GM23338 (cell line): ENCODE results near the gene CIAO2A. TPM values are rescaled to one million over a fixed set of nuclear protein-coding genes. Genes with fewer than 3 reads are reported as not detected.

Experiments
- ATAC-seq: fragments of 200-7000 bp; cut with Tn5 transposase; 3 replicates; pipeline ENCODE4 v1.9.1; 2020
- DNase-seq: peaks from one replicate; pipeline ENCODE4 v3.0.0-alpha.2; 2015; ENCODE audit warnings: low spot score
- H2AFZ ChIP-seq: fragments of 200-600 bp; sonication (generic); 2 replicates; pipeline ENCODE4 v1.8.0; 2016; ENCODE audit warnings: antibody characterized with exemption, mild to moderate bottlenecking, moderate library complexity
- H3F3A ChIP-seq: fragments of 200-600 bp; sonication (generic); replicated peaks from 2 replicates; pipeline ENCODE4 v1.8.0; 2017; ENCODE audit warnings: antibody characterized with exemption, mixed run types, low read depth
- H3K27ac ChIP-seq: fragments of 200-600 bp; sonication (generic); 2 replicates; pipeline ENCODE4 v1.6.1; 2016; ENCODE audit warnings: low read depth
- H3K27me3 ChIP-seq: fragments of 200-600 bp; sonication (generic); 2 replicates; pipeline ENCODE4 v1.8.0; 2016; ENCODE audit warnings: mild to moderate bottlenecking, mixed run types, moderate library complexity; ENCODE audit not compliant: insufficient read depth
- H3K36me3 ChIP-seq: fragments of 200-600 bp; sonication (generic); 2 replicates; pipeline ENCODE4 v1.8.0; 2016; ENCODE audit warnings: mild to moderate bottlenecking; ENCODE audit not compliant: insufficient read depth
- H3K4me1 ChIP-seq: fragments of 200-600 bp; sonication (generic); 2 replicates; pipeline ENCODE4 v1.8.0; 2016; ENCODE audit warnings: mild to moderate bottlenecking, moderate library complexity; ENCODE audit not compliant: insufficient read depth
- H3K4me2 ChIP-seq: fragments of 200-600 bp; sonication (generic); 2 replicates; pipeline ENCODE4 v1.7.1; 2017; ENCODE audit warnings: mixed run types
- H3K4me3 ChIP-seq: fragments of 200-600 bp; sonication (generic); 2 replicates; pipeline ENCODE4 v1.6.1; 2016; ENCODE audit warnings: mixed run types
- H3K79me2 ChIP-seq: fragments of 200-600 bp; sonication (generic); replicated peaks from 2 replicates; pipeline ENCODE4 v1.8.0; 2017; ENCODE audit warnings: mild to moderate bottlenecking; ENCODE audit not compliant: insufficient read depth
- H3K9me2 ChIP-seq: fragments of 200-600 bp; sonication (generic); 2 replicates; pipeline ENCODE4 v1.8.0; 2017; ENCODE audit not compliant: insufficient read depth
- H4K20me1 ChIP-seq: fragments of 200-600 bp; sonication (generic); replicated peaks from 2 replicates; pipeline ENCODE4 v1.8.0; 2017; ENCODE audit warnings: mild to moderate bottlenecking; ENCODE audit not compliant: insufficient read depth
- H3K27ac Mint-ChIP-seq: 2 replicates; pipeline ENCODE4 v1.8.0; 2020; ENCODE audit warnings: inconsistent platforms, mild to moderate bottlenecking, moderate library complexity, mixed read lengths
- H3K27me3 Mint-ChIP-seq: 3 replicates; pipeline ENCODE4 v1.8.0; 2022; ENCODE audit warnings: low read depth, mild to moderate bottlenecking, moderate library complexity, mixed read lengths, inconsistent platforms; ENCODE audit not compliant: insufficient read depth, poor library complexity
- H3K36me3 Mint-ChIP-seq: 3 replicates; pipeline ENCODE4 v1.8.0; 2021; ENCODE audit warnings: low read depth, mild to moderate bottlenecking, inconsistent platforms, moderate library complexity, mixed read lengths
- H3K4me1 Mint-ChIP-seq: 3 replicates; pipeline ENCODE4 v1.8.0; 2020; ENCODE audit warnings: mild to moderate bottlenecking, inconsistent platforms, mixed read lengths
- H3K4me3 Mint-ChIP-seq: 3 replicates; pipeline ENCODE4 v1.8.0; 2021; ENCODE audit warnings: moderate library complexity, mild to moderate bottlenecking, inconsistent platforms, mixed read lengths
- H3K9me3 Mint-ChIP-seq: 3 replicates; pipeline ENCODE4 v1.8.0; 2020; ENCODE audit warnings: moderate library complexity, mild to moderate bottlenecking, inconsistent platforms, mixed read lengths
- ETS1 ChIP-seq: IDR thresholded peaks from 2 replicates; pipeline ENCODE4 v1.6.1; 2016; ENCODE audit warnings: antibody characterized with exemption
- EZH2 ChIP-seq: fragments of 200-600 bp; sonication (generic); IDR thresholded peaks from one replicate; pipeline ENCODE4 v1.8.0; 2017; ENCODE audit warnings: antibody characterized with exemption, mild to moderate bottlenecking, low read depth; ENCODE audit not compliant: unreplicated experiment
- JUNB ChIP-seq: IDR thresholded peaks from one replicate; pipeline ENCODE4 v1.6.1; 2016; ENCODE audit warnings: antibody characterized with exemption; ENCODE audit not compliant: unreplicated experiment
- NANOG ChIP-seq: IDR thresholded peaks from 2 replicates; pipeline ENCODE4 v1.6.1; 2016; ENCODE audit warnings: antibody characterized with exemption, borderline replicate concordance
- POLR2AphosphoS5 ChIP-seq: IDR thresholded peaks from 2 replicates; pipeline ENCODE4 v1.6.1; 2016; ENCODE audit warnings: antibody characterized with exemption, low read depth
- REST ChIP-seq: IDR thresholded peaks from one replicate; pipeline ENCODE4 v1.6.1; 2018; ENCODE audit warnings: antibody characterized with exemption; ENCODE audit not compliant: unreplicated experiment
- ZNF114 ChIP-seq: fragments of 250-450 bp; sonication (Bioruptor Pico); IDR thresholded peaks from 2 replicates; pipeline ENCODE4 v1.5.0; 2020; ENCODE audit warnings: mild to moderate bottlenecking, moderate library complexity
- ZNF462 ChIP-seq: fragments of 250-450 bp; sonication (Bioruptor Pico); IDR thresholded peaks from 2 replicates; pipeline ENCODE4 v1.5.0; 2020; ENCODE audit warnings: mild to moderate bottlenecking, moderate library complexity
- polyA plus RNA-seq: library from polyadenylated mRNA; unstranded; fragments of >200 nt; fragmentation: Nextera tagmentation; extraction: Ambion mirVana; gene quantifications from 2 replicates; pipeline ENCODE4 v1.2.1, GENCODE V29; 2016
- total RNA-seq: library from RNA; depleted of rRNA; stranded (reverse); fragments of >200 nt; shearing (Covaris generic); gene quantifications from 2 replicates; pipeline ENCODE4 v1.2.3, GENCODE V29; 2014

Gene CIAO2A
- total and polyA plus RNA-seq, 2 experiments from 2014 or later: 132 to 318 TPM

- Histone ChIP-seq H3K4me2 (no peak overlapping the region), H3K79me2 (no peaks in the 10 kb centered on the region), H2AFZ (no peak overlapping the region), H3K4me1 (no peaks in the 10 kb centered on the region), H3K27ac (no peak overlapping the region), H3K4me3 (no peak overlapping the region), H3K27me3 (no peaks in the 10 kb centered on the region), H3K9me2 (no peaks in the 10 kb centered on the region), H3K36me3 (no peaks in the 10 kb centered on the region), H3F3A (no peaks in the 10 kb centered on the region), H4K20me1 (no peaks in the 10 kb centered on the region)
- Mint-ChIP-seq H3K4me3 (no peak overlapping the region), H3K9me3 (no peaks in the 10 kb centered on the region; the same call in 2 of the 3 replicates), H3K27me3 (peaks cover 2% of the 10 kb centered on the region), H3K36me3 (no peaks in the 10 kb centered on the region), H3K27ac (no peak overlapping the region), H3K4me1 (peaks cover 14% of the 10 kb centered on the region)
- no peak for ATAC-seq
- no peak for DNase-seq
- no peak for TF ChIP-seq ETS1
- TF ChIP-seq ZNF114 (CRISPR knock-in tag): no peak
- no peak for TF ChIP-seq NANOG
- no peak for TF ChIP-seq POLR2AphosphoS5
- no peak for TF ChIP-seq ZNF462 (CRISPR knock-in tag)
- no peak for TF ChIP-seq JUNB
- TF ChIP-seq EZH2: no peak
- no peak for TF ChIP-seq REST
These were observed 58.1 kb downstream of the CIAO2A start for GRCh38 chr15:64035525-64035924.
